HepG2 (cell line): ENCODE data around the gene NCOA5. TPM values are rescaled to one million over a fixed set of nuclear protein-coding genes. Genes with fewer than 3 reads are reported as not detected.

Experiments used
- FOXP1 ChIP-seq, 2 experiments: fragments of 450-650 bp in 1 of 2; IDR thresholded peaks; 2 replicates each; pipeline ENCODE4 v1.6.1; 2017 to 2018; ENCODE audit warnings: antibody characterized with exemption in 1 of 2
- GTF2F1 ChIP-seq: fragments of 150-350 bp; IDR thresholded peaks from 2 replicates; pipeline ENCODE4 v1.6.1; 2014; ENCODE audit warnings: low read length
- HNRNPL ChIP-seq: fragments of 200-400 bp; formaldehyde crosslinking; IDR thresholded peaks from 2 replicates; pipeline ENCODE4 v1.6.1; 2017; ENCODE audit warnings: mild to moderate bottlenecking, low read depth, low read length
- KDM6A ChIP-seq: IDR thresholded peaks from 2 replicates; pipeline ENCODE4 v1.6.1; 2016; ENCODE audit warnings: low read depth
- MED8 ChIP-seq: sonication (generic); formaldehyde crosslinking; IDR thresholded peaks from 2 replicates; pipeline ENCODE4 v1.8.1; 2023; ENCODE audit warnings: mild to moderate bottlenecking, missing genetic modification reagents; ENCODE audit not compliant: insufficient replicate concordance
- MIXL1 ChIP-seq: IDR thresholded peaks from 2 replicates; pipeline ENCODE4 v1.6.1; 2016
- PCBP2 ChIP-seq: fragments of 200-400 bp; formaldehyde crosslinking; optimal IDR thresholded peaks from 2 replicates; pipeline ENCODE3; 2018; ENCODE audit warnings: low read length, low read depth; ENCODE audit not compliant: poor library complexity, severe bottlenecking
- REXO4 ChIP-seq: sonication (generic); formaldehyde crosslinking; IDR thresholded peaks from 2 replicates; pipeline ENCODE4 v1.8.0; 2022; ENCODE audit warnings: missing genetic modification reagents, mild to moderate bottlenecking, borderline replicate concordance
- SNAPC4 ChIP-seq: sonication (generic); formaldehyde crosslinking; IDR thresholded peaks from 2 replicates; pipeline ENCODE4 v1.4.0; 2020; ENCODE audit warnings: mild to moderate bottlenecking, missing genetic modification reagents
- SNRNP70 ChIP-seq: fragments of 200-400 bp; formaldehyde crosslinking; IDR thresholded peaks from 2 replicates; pipeline ENCODE4 v1.6.1; 2017; ENCODE audit warnings: mild to moderate bottlenecking, low read depth, low read length, moderate library complexity
- SP140L ChIP-seq: sonication (generic); formaldehyde crosslinking; IDR thresholded peaks from 2 replicates; pipeline ENCODE4 v1.4.0; 2020; ENCODE audit warnings: missing genetic modification reagents, borderline replicate concordance
- ZFP36L1 ChIP-seq: sonication (generic); formaldehyde crosslinking; IDR thresholded peaks from 2 replicates; pipeline ENCODE4 v1.8.0; 2022; ENCODE audit warnings: mild to moderate bottlenecking, missing genetic modification reagents, moderate library complexity
- ZNF773 ChIP-seq: sonication (generic); formaldehyde crosslinking; IDR thresholded peaks from 2 replicates; pipeline ENCODE4 v1.4.0; 2020; ENCODE audit warnings: missing genetic modification reagents, borderline replicate concordance
- ZNF800 ChIP-seq: sonication (generic); formaldehyde crosslinking; IDR thresholded peaks from 2 replicates; pipeline ENCODE4 v1.4.0; 2020; ENCODE audit warnings: missing genetic modification reagents
- polyA plus RNA-seq, 8 experiments: library from polyadenylated mRNA; depleted of rRNA in 3 of 8; stranded (reverse) in 7 of 8; unstranded in 1 of 8; fragments of >200 nt; fragmentation: Illumina TruSeq in 4 of 8; extraction: Trizol in 4 of 8; gene quantifications; 2 replicates each; pipeline versions ENCODE4 v1.2.1 to v1.2.3, GENCODE V29; 2011 to 2016; ENCODE audit warnings: low read depth in 4 of 8, missing spikeins in 1 of 8, mixed read lengths in 1 of 8; ENCODE audit not compliant: insufficient read depth in 1 of 8
- total RNA-seq, 5 experiments: library from RNA; depleted of rRNA; stranded (reverse); fragments of >200 nt; fragmentation: Illumina TruSeq; extraction: Trizol; gene quantifications; 2 replicates each; pipeline ENCODE4 v1.2.3, GENCODE V29; 2016; ENCODE audit warnings: low read depth in 1 of 5
- TF ChIP-seq, protein P1 (sequence below): sonication (generic); formaldehyde crosslinking; IDR thresholded peaks from 2 replicates; pipeline ENCODE4 v1.4.0; 2020; ENCODE audit warnings: missing genetic modification reagents, borderline replicate concordance
- TF ChIP-seq, protein P2 (sequence below): sonication (generic); formaldehyde crosslinking; IDR thresholded peaks from 2 replicates; pipeline ENCODE4 v1.4.0; 2020; ENCODE audit warnings: missing genetic modification reagents
- TF ChIP-seq, protein P3 (sequence below): sonication (generic); formaldehyde crosslinking; IDR thresholded peaks from 2 replicates; pipeline ENCODE4 v1.9.0; 2021; ENCODE audit warnings: missing genetic modification reagents, mild to moderate bottlenecking, borderline replicate concordance

The NCOA5 gene
- total and polyA plus RNA-seq, 2 of the 13 experiments (the other 11 are each of a cell fraction or from before 2014, with no cell fraction given), result 16.5 to 28.4 TPM

DNA sequence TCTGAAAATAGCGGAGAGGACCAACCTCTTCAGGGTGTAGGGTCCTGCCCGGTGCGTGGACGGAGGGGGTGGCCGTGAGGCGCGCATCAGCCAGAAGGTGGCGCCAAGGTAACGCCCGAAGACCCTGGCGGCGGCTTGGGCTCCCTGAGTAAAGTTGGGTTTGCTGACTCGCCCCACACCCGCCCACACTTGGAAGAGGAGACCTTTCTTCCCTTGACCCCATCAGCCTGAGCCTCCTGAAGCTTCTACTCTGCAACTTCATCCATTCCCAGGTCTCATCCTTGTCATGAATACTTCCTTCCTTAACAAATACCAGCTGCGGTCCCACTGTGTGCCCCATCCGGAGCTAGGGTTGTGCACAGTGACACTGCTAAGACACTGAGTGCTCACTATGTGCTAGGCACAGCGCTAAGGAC is 43.0 kb upstream of the NCOA5 start (continued):
- no peak for TF ChIP-seq SNAPC4 (CRISPR knock-in tag)
- no peak for TF ChIP-seq PCBP2
- no peak for TF ChIP-seq HNRNPL
- no peak for TF ChIP-seq SNRNP70
- no peak for TF ChIP-seq GTF2F1
- TF ChIP-seq, protein P1, sequence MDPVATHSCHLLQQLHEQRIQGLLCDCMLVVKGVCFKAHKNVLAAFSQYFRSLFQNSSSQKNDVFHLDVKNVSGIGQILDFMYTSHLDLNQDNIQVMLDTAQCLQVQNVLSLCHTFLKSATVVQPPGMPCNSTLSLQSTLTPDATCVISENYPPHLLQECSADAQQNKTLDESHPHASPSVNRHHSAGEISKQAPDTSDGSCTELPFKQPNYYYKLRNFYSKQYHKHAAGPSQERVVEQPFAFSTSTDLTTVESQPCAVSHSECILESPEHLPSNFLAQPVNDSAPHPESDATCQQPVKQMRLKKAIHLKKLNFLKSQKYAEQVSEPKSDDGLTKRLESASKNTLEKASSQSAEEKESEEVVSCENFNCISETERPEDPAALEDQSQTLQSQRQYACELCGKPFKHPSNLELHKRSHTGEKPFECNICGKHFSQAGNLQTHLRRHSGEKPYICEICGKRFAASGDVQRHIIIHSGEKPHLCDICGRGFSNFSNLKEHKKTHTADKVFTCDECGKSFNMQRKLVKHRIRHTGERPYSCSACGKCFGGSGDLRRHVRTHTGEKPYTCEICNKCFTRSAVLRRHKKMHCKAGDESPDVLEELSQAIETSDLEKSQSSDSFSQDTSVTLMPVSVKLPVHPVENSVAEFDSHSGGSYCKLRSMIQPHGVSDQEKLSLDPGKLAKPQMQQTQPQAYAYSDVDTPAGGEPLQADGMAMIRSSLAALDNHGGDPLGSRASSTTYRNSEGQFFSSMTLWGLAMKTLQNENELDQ (CRISPR knock-in tag), result 0 out of 2 replicates have a peak, but pooled peaks have one; percentile 18
- TF ChIP-seq MIXL1, result no peak
- no peak for TF ChIP-seq MED8 (CRISPR knock-in tag)
- TF ChIP-seq SP140L (CRISPR knock-in tag), result no peak
- TF ChIP-seq, protein P2, sequence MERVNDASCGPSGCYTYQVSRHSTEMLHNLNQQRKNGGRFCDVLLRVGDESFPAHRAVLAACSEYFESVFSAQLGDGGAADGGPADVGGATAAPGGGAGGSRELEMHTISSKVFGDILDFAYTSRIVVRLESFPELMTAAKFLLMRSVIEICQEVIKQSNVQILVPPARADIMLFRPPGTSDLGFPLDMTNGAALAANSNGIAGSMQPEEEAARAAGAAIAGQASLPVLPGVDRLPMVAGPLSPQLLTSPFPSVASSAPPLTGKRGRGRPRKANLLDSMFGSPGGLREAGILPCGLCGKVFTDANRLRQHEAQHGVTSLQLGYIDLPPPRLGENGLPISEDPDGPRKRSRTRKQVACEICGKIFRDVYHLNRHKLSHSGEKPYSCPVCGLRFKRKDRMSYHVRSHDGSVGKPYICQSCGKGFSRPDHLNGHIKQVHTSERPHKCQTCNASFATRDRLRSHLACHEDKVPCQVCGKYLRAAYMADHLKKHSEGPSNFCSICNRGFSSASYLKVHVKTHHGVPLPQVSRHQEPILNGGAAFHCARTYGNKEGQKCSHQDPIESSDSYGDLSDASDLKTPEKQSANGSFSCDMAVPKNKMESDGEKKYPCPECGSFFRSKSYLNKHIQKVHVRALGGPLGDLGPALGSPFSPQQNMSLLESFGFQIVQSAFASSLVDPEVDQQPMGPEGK (CRISPR knock-in tag), result peak; percentile 53; the same call in 1 of the 2 replicates
- TF ChIP-seq, protein P3, sequence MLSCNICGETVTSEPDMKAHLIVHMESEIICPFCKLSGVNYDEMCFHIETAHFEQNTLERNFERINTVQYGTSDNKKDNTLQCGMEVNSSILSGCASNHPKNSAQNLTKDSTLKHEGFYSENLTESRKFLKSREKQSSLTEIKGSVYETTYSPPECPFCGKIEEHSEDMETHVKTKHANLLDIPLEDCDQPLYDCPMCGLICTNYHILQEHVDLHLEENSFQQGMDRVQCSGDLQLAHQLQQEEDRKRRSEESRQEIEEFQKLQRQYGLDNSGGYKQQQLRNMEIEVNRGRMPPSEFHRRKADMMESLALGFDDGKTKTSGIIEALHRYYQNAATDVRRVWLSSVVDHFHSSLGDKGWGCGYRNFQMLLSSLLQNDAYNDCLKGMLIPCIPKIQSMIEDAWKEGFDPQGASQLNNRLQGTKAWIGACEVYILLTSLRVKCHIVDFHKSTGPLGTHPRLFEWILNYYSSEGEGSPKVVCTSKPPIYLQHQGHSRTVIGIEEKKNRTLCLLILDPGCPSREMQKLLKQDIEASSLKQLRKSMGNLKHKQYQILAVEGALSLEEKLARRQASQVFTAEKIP (CRISPR knock-in tag), result no peak
- no peak for TF ChIP-seq REXO4 (CRISPR knock-in tag)
- no peak for TF ChIP-seq ZNF773 (CRISPR knock-in tag)
- no peak for TF ChIP-seq ZFP36L1
- TF ChIP-seq FOXP1 (IDR thresholded peaks at IDR 0.05), result no peak
- TF ChIP-seq FOXP1 (CRISPR knock-in tag; IDR thresholded peaks at IDR 0.05), result no peak
- TF ChIP-seq KDM6A, result no peak
- TF ChIP-seq ZNF800, result no peak
